HG02610 (cell line): Measurements from ENCODE around the gene NEDD4L.

Source experiments
- ATAC-seq: cut with Tn5 transposase; IDR thresholded peaks from one replicate; pipeline ENCODE4 v1.9.1; 2021; ENCODE audit warnings: mild to moderate bottlenecking, moderate library complexity; ENCODE audit not compliant: unreplicated experiment

Gene NEDD4L

GRCh38 chr18:58091099-58091611 lies 47.1 kb downstream of the NEDD4L start:
- no peak for ATAC-seq

DNA sequence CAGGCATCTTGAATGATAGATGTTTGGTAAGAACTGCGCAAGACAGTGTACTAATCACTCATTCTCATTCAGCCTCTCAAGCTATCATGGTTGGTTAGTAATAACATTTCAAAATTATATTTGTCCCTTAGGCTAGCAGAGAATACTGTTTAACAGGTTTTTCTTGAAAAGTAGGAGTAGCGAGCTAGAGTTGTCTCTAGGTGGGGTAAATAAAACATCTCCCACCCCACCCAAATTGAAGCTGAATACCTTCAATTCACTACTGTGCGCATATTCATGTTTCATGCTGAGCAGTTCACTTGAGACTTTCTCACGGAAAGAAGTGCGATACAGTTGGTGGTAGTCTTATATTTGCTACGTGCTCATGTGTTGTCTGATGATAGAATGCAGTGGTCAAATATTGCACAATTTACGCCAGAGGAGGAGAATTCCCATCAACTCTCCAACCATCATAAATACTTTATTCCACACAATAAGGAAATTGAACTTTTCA lies 49.3 kb downstream of the NEDD4L start:
- no peak for ATAC-seq

DNA sequence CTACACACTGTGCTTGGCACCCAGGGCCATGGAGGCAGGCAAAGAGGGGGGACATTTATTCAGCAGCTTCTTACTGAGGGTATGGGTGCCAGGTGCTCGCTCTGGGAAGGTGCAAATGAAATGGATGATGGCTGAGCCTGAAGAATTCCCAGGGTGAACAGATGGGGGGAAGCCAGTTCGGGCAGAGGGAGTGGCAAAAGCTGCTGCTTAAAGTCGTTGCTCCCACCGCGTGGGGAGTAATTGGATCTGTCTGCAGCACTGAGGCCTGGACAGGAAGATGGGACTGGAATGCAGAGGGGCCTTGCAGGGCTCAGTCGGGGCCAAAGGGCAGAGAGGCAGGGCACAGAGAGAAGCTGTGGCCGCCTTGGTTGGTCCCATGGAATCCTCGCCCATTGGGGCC lies 51.2 kb downstream of the NEDD4L start:
- no peak for ATAC-seq

GRCh38 chr18:58095655-58096054 lies 51.6 kb downstream of the NEDD4L start:
- ATAC-seq = no peak

DNA sequence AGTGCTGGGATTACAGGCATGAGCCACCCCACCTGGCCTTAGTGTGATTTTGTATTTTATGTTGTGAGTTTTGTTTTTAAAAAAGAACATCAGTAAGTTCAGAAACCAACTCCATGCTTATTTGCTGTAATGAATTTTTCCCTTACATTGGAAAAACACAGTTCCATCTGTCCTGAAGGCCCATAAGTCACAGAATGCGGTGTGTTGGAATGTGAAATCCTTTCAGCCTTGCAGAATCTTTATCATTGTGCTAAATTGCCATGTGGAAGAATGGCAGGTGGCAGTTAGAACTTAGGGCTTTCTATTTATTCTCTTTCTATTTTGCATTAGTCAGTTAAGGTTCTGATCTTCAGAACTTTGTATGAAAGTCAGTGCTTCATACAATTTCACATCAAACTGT lies 52.6 kb downstream of the NEDD4L start:
- no peak for ATAC-seq

DNA sequence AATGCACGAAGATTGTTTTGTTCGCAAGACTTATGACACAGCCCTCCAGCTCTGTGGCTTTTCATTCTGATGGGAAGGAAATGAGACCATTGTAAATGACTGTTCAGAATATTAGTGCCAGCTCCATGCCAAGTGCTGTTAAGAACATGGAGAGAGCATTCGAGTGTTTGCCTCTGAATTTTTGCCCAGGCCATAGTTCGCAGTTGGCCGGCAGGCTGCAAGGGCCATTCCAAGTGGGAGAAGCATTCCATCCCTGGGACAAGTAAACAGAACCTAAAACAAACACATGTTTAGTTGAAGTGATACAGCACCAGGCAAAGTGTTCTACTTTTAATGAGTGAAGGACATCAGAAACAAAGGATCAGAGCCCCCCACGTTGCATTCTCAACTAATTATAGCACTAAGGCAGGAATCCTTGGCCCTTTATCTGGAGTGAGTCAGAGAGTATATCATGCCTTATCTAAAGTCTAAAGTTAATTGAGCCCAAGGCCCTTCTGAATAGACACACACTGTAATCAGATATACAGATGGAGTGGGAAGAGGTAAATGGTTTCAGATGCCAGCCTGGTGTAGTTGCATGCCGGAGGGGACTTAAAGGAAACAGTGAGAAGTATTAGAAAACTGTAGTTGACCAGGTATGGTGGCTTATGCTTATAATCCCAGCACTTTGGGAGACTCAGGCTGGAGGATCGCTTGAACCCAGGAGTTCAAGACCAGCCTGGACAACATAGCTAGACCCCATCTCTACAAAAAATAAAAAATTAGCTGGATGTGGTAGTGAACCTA lies 53.3 kb downstream of the NEDD4L start:
- no peak for ATAC-seq

GRCh38 chr18:58097907-58098166 lies 53.8 kb downstream of the NEDD4L start:
- ATAC-seq = no peak

- no peak for ATAC-seq
Measured at GRCh38 chr18:58098706-58099105, 54.7 kb downstream of the NEDD4L start.

GRCh38 chr18:58100154-58100553 lies 56.1 kb downstream of the NEDD4L start:
- no peak for ATAC-seq

DNA sequence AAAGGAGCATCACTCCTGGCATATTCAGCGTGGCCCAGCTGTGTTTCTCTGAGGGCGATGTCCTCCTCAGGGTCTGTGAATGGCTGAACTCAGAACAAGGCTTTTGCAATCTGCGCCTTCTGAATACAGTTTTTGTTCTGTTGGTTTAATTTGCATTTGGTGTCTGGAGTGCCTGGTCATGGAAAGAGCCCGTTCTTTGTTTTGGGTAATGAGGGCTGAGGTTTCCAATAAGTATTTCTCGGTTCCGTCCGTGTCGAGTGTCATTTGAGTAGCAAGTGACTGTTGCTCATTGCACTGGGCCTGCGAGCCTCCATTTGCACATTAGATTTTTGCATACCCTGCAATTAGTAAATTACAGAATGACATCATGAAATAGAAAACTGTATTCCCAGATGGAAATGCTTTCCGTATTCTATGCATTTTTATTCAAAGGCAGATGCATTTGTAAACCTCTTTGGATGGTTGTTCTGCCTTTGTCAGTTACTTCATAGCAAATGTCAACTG lies 57.3 kb downstream of the NEDD4L start:
- ATAC-seq = no peak

GRCh38 chr18:58102018-58102417 lies 58.0 kb downstream of the NEDD4L start:
- no peak for ATAC-seq

DNA sequence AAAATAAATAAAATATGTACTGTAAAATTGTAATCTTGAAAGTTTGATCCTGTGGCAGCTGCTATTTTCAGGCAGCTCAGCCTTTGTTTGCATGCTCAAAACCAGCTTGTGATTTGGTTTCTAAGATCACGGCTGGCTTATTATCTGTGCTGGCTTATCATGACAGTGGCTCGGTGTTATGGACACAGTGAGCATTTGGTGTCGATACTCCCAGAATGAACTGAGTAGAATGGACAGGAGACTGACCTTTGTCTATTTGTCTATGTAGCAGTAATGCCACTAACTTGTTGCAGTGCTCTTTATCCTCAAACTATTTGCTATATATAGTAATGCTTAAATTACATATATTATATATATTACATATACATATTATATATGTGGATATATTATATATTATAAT lies 58.8 kb downstream of the NEDD4L start:
- ATAC-seq = no peak

GRCh38 chr18:58103339-58103985 lies 59.4 kb downstream of the NEDD4L start:
- no peak for ATAC-seq

- ATAC-seq = no peak
Measured at GRCh38 chr18:58104096-58104495, 60.1 kb downstream of the NEDD4L start.

- ATAC-seq = no peak
Measured at GRCh38 chr18:58105206-58105887, 61.3 kb downstream of the NEDD4L start.

GRCh38 chr18:58105888-58106260 lies 61.8 kb downstream of the NEDD4L start:
- no peak for ATAC-seq

DNA sequence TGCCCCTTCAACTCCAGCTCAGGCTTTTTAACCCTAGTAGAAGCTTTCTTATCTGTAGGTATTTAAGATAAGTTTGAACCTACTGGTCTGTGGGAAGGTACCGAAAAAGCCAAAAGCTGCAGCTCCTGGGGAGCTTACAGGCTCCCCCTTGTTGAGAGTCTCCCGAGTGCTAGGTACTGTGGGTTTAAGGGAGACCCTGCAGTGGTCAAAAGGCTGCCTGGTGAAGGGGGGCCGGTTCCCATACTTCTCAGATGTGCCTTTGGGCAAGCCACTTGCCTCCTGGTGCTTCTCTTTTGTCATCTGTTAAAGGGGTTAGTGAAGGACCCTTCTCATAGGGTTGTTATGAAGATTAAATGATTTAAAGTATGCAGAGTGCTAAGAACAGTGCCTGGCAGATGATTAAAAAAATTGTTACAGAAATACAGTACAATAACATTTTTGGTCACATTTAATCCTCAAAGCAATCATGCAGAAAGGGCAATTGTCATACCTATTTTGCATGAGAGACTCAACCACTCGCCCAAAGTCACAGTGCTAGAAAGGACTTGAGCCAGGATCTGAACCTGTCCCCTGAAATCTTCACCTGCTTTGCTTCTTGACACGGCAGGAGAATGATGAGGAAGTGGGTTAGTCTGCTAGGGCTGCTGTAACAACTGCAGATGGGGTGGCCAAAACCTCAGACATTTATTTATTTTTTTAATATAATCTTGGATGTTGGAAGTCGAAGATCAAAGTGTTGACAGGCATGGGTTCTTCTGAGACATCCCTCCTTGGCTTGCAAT lies 62.5 kb downstream of the NEDD4L start:
- ATAC-seq = no peak

- ATAC-seq = no peak
Measured at GRCh38 chr18:58109256-58109655, 65.2 kb downstream of the NEDD4L start.

GRCh38 chr18:58110398-58110797 lies 66.4 kb downstream of the NEDD4L start:
- peak; percentile 53 for ATAC-seq

- no peak for ATAC-seq
Measured at GRCh38 chr18:58112174-58112573, 68.1 kb downstream of the NEDD4L start.

DNA sequence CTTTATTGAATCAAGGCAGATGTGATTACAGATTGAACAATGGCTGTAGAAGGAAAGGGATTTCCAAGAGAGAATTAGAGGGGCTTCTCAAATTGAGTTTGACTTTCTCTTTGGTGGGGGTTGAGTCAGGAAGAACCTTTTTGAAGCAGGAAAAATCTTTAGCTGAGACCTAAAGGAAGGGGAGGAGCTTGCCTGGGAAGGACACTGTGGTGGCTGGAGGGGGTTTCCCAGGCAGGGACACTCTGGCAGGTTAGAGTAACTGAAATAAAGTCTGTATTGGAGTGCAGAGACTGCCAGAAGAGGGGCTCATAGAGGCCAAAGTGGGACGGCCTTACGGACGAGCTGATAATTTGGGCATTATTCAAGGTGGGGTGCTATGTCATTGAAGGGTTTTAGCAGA lies 69.3 kb downstream of the NEDD4L start:
- peak; percentile 79 for ATAC-seq
